ENCODE measurements around the gene XXYLT1.
"Not testable (repeated sequence)": the region's sequence is repeated elsewhere in the genome, so short reads cannot be mapped to it uniquely, and the experiment has no call there.

Gene XXYLT1

GRCh38 chr3:195087840-195088601 is 182.9 kb downstream of the XXYLT1 start:
- DNase-seq: not testable (repeated sequence)

- no peak for DNase-seq
These were observed 183.6 kb downstream of the XXYLT1 start for GRCh38 chr3:195087328-195087727.

DNA sequence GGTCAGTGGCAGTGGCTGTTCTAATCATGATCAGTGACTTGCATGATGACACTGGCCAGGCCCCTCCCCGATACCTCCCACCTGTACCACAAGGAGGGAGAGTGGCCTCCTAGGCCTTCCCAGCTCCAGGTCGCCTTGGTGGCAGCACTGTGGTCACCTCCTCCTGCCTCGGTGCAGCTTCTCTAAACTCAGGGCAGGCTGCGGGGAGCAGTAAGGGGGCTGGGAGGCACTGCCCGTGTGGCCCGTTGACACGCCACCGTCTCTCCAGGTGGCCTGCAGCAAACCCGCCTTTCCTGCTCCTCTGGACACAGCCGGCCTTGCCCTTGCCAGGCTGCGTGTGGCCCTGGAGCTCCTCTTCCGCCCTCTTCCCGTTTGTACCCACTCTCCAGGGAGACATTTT is 184.1 kb downstream of the XXYLT1 start:
- DNase-seq: no peak

GRCh38 chr3:195086341-195086740 is 184.6 kb downstream of the XXYLT1 start:
- DNase-seq: no peak

GRCh38 chr3:195085356-195086130 is 185.4 kb downstream of the XXYLT1 start:
- no peak for DNase-seq

GRCh38 chr3:195084746-195085145 is 186.2 kb downstream of the XXYLT1 start:
- no peak for DNase-seq

DNA sequence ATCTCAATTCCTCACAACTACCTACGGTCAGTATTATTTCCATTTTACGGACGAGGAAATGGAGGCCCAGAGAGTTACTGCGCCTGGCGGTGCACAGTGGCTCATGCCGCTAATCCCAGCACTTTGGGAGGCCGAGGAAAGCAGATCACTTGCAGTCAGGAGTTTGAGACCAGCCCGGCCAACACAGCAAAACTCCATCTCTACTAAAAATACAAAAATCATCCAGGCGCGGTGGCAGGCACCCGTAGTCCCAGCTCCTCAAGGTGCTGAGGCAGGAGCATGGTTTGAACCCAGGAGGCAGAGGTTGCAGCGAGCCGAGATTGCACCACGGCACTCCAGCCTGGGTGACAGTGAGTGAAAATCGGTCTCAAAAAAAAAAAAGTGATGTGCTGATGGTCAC is 187.3 kb downstream of the XXYLT1 start:
- DNase-seq: no peak

- no peak for DNase-seq
These were observed 188.1 kb downstream of the XXYLT1 start for GRCh38 chr3:195082811-195083210.

DNA sequence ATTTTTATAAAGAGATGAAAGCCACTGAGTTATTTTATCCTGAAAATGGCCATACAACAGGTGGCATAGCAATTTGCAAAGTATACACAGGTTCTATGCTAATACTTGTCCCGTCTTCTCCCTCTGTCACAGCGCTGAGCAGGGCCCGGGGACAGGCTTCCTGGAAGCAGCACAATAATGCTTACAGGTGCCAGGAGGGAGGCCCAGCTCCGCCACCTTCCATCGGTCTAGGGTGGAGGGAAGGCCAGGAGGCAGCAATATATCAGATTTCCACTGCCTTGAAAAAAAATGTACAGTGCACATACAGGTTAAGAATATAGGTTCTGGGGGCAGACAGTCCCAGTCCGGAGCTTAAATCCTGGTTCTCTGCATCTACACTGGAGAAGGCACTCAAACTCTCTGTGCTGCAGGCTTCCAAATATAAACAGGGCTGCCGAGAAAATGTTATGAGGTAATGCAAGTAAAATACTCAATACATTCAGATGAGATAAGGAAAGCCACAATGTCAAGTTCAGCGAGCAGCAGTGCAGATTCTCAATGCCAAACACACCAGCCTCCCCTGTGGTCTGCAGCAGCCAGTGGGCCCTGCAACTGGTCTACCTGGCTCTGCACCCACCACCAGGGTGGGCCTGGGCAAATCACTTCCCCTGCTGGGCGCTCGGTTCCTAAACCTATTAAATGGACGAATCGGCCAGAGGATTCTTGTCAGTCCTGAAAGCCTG is 189.6 kb downstream of the XXYLT1 start:
- DNase-seq: no peak

- no peak for DNase-seq
These were observed 190.3 kb downstream of the XXYLT1 start for GRCh38 chr3:195080571-195081151.

- no peak for DNase-seq
These were observed 190.8 kb downstream of the XXYLT1 start for GRCh38 chr3:195080125-195080524.

DNA sequence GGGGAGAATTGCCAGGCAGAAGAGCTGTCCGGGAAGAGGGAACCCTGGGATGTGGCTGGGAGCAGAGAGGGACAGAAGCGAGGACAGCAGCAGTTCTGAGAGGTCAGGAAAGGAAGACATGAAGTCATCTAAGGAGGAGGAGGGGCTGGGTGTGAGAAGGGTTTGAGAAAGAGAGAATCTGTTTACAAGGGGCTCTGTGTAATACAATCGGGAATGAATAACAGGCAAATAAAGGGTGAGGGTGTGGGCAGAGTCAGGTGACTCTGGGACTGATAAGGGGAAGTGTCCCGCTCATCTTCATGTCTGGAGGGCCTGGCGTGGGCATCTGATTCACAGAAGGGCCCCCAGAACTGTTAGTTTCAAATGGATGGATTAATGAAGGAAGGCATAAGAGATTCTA is 191.3 kb downstream of the XXYLT1 start:
- DNase-seq: no peak

DNA sequence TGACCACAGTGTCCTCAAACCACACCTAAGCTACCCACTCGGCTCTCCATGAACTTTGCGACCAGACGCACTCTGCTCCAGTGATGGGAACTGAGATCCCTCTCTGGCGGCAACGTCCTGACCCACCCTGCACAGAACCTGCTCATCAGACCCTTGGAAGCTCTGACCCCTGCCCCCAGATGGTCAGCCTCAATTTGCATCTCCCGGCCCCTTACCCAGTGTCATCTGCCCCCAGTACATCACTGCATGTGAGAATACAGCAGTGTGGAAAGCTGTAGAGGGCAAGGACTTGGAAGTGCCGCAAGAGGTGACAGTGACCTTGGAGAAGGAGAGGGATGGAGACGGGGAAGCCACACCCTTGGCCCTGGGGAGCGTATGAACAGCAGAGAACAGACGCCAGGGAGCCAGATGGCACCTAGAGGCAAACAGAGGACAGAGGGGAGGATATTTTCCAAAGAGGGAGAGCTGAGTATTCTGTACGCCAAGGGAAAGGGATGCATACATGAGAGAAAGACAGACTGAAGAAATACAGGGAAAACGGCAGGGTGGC is 192.0 kb downstream of the XXYLT1 start:
- DNase-seq: no peak

- no peak for DNase-seq
These were observed 193.1 kb downstream of the XXYLT1 start for GRCh38 chr3:195077611-195078540.

DNA sequence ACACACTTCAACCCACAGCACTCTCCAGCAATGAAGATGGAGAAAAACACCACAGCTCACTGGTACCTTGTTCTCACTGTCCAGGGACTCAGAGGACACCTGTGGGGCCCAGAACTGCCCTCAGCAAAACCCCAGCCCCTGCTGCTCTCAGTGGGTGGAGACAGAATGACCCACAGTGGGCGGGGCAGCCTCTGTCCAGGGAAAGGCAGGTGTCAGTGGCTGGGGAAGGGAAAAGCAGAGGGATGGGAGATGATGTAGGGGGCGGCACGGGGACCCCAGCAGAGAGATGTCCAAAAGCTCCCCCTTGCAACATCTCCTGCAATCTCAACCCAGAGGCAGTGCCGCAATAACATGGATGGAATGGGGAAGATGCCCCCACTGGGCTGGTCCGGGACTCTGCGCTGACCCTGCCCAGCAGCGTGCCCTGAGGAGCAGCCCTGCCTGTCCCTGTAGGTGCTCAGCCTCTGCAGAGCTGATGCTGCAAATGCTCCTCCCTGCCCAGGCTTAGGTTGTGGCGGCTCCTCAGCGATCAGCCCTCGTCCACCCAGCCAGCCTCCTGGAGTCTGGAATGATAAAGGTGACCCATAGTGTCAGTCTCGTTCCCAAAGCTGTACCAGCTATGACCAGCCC is 193.9 kb downstream of the XXYLT1 start:
- DNase-seq: no peak

- no peak for DNase-seq
These were observed 194.8 kb downstream of the XXYLT1 start for GRCh38 chr3:195075941-195076875.

- DNase-seq: peak; percentile 43
These were observed 195.6 kb downstream of the XXYLT1 start for GRCh38 chr3:195075199-195075940.

DNA sequence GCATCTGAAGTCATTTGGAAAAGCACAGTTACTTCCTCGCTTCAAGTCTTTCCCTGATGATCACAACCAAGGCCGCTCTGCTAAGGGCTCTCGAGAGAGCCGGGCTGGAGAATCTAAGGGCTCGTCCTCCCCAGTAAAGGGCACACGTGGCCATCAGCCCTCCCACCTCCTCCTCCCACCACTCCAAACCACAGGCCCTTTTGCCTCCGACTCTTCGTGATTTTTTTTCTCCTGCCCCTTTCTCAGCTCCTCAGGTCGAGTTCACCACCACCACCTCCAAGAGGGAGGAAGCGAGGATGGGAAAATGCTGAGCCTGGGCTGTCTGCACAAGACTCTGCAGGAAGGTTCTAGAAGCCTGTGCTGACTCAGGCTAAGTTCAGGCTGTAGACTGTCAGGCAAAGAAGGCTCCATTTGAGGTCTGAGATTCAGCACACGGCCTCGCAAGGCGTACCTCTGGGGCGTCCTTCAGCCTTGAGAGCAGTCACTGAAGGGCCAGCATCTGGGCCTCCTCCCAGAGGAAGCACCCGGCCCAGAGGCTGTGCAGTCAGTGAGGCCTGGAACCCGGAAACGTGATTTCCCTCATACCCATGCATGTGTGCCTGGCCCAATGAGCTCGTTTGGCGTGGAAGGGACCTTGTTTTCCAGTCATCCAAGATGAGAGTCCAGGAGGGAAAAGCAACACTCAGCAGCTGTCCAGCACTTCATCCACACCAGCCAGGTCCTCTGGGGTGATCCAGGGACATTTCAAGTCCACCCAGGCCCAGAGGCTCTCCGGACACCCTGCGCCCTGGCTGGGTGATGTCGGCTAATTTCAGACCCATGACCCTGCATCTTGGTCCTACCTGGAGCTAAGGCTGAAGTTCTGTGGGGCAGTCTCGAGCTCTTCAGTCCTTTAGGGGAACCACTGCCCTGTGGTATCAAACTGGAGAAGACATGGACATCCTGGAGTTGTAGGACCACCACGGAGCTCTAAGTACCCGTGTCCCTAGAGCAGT is 196.8 kb downstream of the XXYLT1 start:
- peak; percentile 36 for DNase-seq
